HG02970 (cell line): ENCODE data around the gene COL12A1.

Experiments
- ATAC-seq: cut with Tn5 transposase; IDR thresholded peaks from one replicate; pipeline ENCODE4 v1.9.1; 2021; ENCODE audit warnings: mild to moderate bottlenecking, moderate library complexity, moderate number of reproducible peaks; ENCODE audit not compliant: unreplicated experiment, low FRiP score

Gene COL12A1

DNA sequence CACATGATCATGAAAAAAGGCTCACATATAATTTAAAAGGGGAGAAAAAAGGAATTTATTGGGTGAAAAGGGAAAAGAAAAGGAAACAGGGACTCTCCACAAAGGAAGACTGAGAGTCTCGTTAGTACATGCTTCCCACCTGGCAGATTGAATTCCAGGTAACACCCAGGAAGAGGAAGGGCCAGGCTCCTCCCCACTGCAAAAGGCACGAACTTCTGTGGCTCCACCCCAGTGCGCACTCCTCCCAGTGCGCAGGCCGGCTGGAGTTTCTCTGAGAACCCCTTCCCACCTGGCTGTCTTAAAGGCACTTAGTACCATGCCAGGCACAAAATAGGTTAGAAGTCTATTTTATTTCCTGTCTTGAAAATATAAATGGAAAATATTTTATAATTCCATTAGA lies 129.8 kb downstream of the COL12A1 start:
- ATAC-seq = no peak

DNA sequence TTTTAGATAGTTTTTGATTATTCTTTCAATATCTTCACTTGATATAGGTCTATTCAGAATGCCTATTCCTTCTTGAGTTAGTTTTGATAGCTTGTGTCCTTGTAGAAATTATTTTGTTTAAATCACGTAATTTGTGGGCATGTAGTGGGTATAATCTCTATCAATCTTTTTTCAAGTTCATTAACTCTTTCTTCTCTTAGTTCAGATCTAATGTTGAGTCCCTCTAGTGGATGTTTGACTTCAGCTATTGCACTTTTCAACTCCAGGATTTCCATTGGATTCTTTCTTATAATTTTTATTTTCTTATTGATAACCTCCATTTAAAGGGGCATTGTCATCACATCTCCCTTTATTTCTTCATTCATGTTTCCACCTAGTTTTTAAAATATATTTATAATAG lies 135.6 kb downstream of the COL12A1 start:
- no peak for ATAC-seq

GRCh38 chr6:75065523-75065922 lies 140.3 kb downstream of the COL12A1 start:
- ATAC-seq = no peak

- ATAC-seq = no peak
Observed at GRCh38 chr6:75052491-75052890, 153.4 kb downstream of the COL12A1 start.

- ATAC-seq = no peak
Observed at GRCh38 chr6:75049308-75049707, 156.5 kb downstream of the COL12A1 start.

- ATAC-seq = no peak
Observed at GRCh38 chr6:75044846-75045245, 161.0 kb downstream of the COL12A1 start.

- no peak for ATAC-seq
Observed at GRCh38 chr6:75041381-75041780, 164.5 kb downstream of the COL12A1 start.
